ENCODE measurements around the gene SCN10A.

The SCN10A gene

GRCh38 chr3:38823186-38823585, 7.2 kb upstream of the SCN10A start:
- Mint-ChIP-seq H3K9me3 (ENCODE audit: low read depth) (no peaks in the 10 kb centered on the region), H3K36me3 (no peaks in the 10 kb centered on the region), H3K4me3 (no peak overlapping the region), H3K4me1 (ENCODE audit: low read depth) (no peaks in the 10 kb centered on the region), H3K27me3 (peaks cover 3% of the 10 kb centered on the region), H3K27ac (no peak overlapping the region)

- Mint-ChIP-seq H3K36me3 (no peaks in the 10 kb centered on the region), H3K9me3 (ENCODE audit: low read depth) (no peaks in the 10 kb centered on the region), H3K27ac (no peak overlapping the region), H3K4me3 (no peak overlapping the region), H3K4me1 (ENCODE audit: low read depth) (no peaks in the 10 kb centered on the region), H3K27me3 (peaks cover 8% of the 10 kb centered on the region)
These were observed 4.2 kb downstream of the SCN10A start for GRCh38 chr3:38811822-38812221.

GRCh38 chr3:38805765-38806386, 10.1 kb downstream of the SCN10A start:
- H3K27me3 Mint-ChIP-seq: peaks cover 12% of the 10 kb centered on the region

GRCh38 chr3:38805004-38805403, 11.0 kb downstream of the SCN10A start:
- Mint-ChIP-seq H3K27ac (no peak overlapping the region), H3K36me3 (no peaks in the 10 kb centered on the region), H3K9me3 (ENCODE audit: low read depth) (peaks cover 15% of the 10 kb centered on the region)

More at GRCh38 chr3:38805765-38806386, 10.1 kb downstream of the SCN10A start:
- Mint-ChIP-seq H3K9me3 (ENCODE audit: low read depth) (peaks cover 15% of the 10 kb centered on the region), H3K36me3 (no peaks in the 10 kb centered on the region), H3K27ac (no peak overlapping the region), H3K4me1 (ENCODE audit: low read depth) (no peaks in the 10 kb centered on the region), H3K4me3 (no peak overlapping the region)

GRCh38 chr3:38800511-38800910, 15.5 kb downstream of the SCN10A start:
- Mint-ChIP-seq H3K4me1 (ENCODE audit: low read depth) (no peaks in the 10 kb centered on the region), H3K9me3 (ENCODE audit: low read depth) (peaks cover 11% of the 10 kb centered on the region), H3K27ac (no peak overlapping the region)

More at GRCh38 chr3:38805004-38805403, 11.0 kb downstream of the SCN10A start:
- no peak overlapping the region for H3K4me3 Mint-ChIP-seq
- peaks cover 12% of the 10 kb centered on the region for H3K27me3 Mint-ChIP-seq
- no peaks in the 10 kb centered on the region for H3K4me1 Mint-ChIP-seq (ENCODE audit: low read depth)

GRCh38 chr3:38793721-38794120, 22.3 kb downstream of the SCN10A start:
- no peaks in the 10 kb centered on the region for H3K9me3 Mint-ChIP-seq (ENCODE audit: low read depth)
- no peak overlapping the region for H3K4me3 Mint-ChIP-seq
- no peak overlapping the region for H3K27ac Mint-ChIP-seq
- no peaks in the 10 kb centered on the region for H3K36me3 Mint-ChIP-seq
- H3K27me3 Mint-ChIP-seq: peaks cover 11% of the 10 kb centered on the region
- H3K4me1 Mint-ChIP-seq (ENCODE audit: low read depth): no peaks in the 10 kb centered on the region

More at GRCh38 chr3:38800511-38800910, 15.5 kb downstream of the SCN10A start:
- Mint-ChIP-seq H3K36me3 (no peaks in the 10 kb centered on the region), H3K27me3 (peaks cover 19% of the 10 kb centered on the region), H3K4me3 (no peak overlapping the region)

GRCh38 chr3:38792983-38793382, 23.0 kb downstream of the SCN10A start:
- no peak overlapping the region for H3K27ac Mint-ChIP-seq
- no peaks in the 10 kb centered on the region for H3K9me3 Mint-ChIP-seq (ENCODE audit: low read depth)

GRCh38 chr3:38782148-38782547, 33.9 kb downstream of the SCN10A start:
- Mint-ChIP-seq H3K4me1 (ENCODE audit: low read depth) (no peaks in the 10 kb centered on the region), H3K4me3 (no peak overlapping the region), H3K27ac (no peak overlapping the region), H3K36me3 (no peaks in the 10 kb centered on the region), H3K27me3 (peaks cover 11% of the 10 kb centered on the region), H3K9me3 (ENCODE audit: low read depth) (peaks cover 8% of the 10 kb centered on the region)

More at GRCh38 chr3:38792983-38793382, 23.0 kb downstream of the SCN10A start:
- Mint-ChIP-seq H3K4me3 (no peak overlapping the region), H3K27me3 (peaks cover 10% of the 10 kb centered on the region), H3K36me3 (no peaks in the 10 kb centered on the region), H3K4me1 (ENCODE audit: low read depth) (no peaks in the 10 kb centered on the region)

GRCh38 chr3:38773528-38773927, 42.5 kb downstream of the SCN10A start:
- peaks cover 21% of the 10 kb centered on the region for H3K27me3 Mint-ChIP-seq
- H3K4me3 Mint-ChIP-seq: no peak overlapping the region
- H3K9me3 Mint-ChIP-seq (ENCODE audit: low read depth): peaks cover 17% of the 10 kb centered on the region
- H3K4me1 Mint-ChIP-seq (ENCODE audit: low read depth): no peaks in the 10 kb centered on the region
- H3K36me3 Mint-ChIP-seq: peaks cover 3% of the 10 kb centered on the region
- no peak overlapping the region for H3K27ac Mint-ChIP-seq

- H3K9me3 Mint-ChIP-seq (ENCODE audit: low read depth): peaks cover 7% of the 10 kb centered on the region
These were observed 52.4 kb downstream of the SCN10A start for GRCh38 chr3:38763569-38763968.

GRCh38 chr3:38758557-38758956, 57.5 kb downstream of the SCN10A start:
- Mint-ChIP-seq H3K4me3 (no peak overlapping the region), H3K27ac (no peak overlapping the region), H3K9me3 (ENCODE audit: low read depth) (no peaks in the 10 kb centered on the region), H3K36me3 (no peaks in the 10 kb centered on the region), H3K4me1 (ENCODE audit: low read depth) (no peaks in the 10 kb centered on the region), H3K27me3 (peaks cover 2% of the 10 kb centered on the region)

More at GRCh38 chr3:38763569-38763968, 52.4 kb downstream of the SCN10A start:
- H3K4me3 Mint-ChIP-seq: no peak overlapping the region
- no peaks in the 10 kb centered on the region for H3K4me1 Mint-ChIP-seq (ENCODE audit: low read depth)
- peaks cover 7% of the 10 kb centered on the region for H3K27me3 Mint-ChIP-seq
- no peaks in the 10 kb centered on the region for H3K36me3 Mint-ChIP-seq
- no peak overlapping the region for H3K27ac Mint-ChIP-seq

- Mint-ChIP-seq H3K27ac (no peak overlapping the region), H3K27me3 (peaks cover 4% of the 10 kb centered on the region), H3K9me3 (ENCODE audit: low read depth) (no peaks in the 10 kb centered on the region), H3K4me3 (no peak overlapping the region), H3K36me3 (no peaks in the 10 kb centered on the region), H3K4me1 (ENCODE audit: low read depth) (no peaks in the 10 kb centered on the region)
These were observed 58.3 kb downstream of the SCN10A start for GRCh38 chr3:38757721-38758120.

GRCh38 chr3:38756892-38757291, 59.1 kb downstream of the SCN10A start:
- Mint-ChIP-seq H3K27me3 (peaks cover 4% of the 10 kb centered on the region), H3K9me3 (ENCODE audit: low read depth) (no peaks in the 10 kb centered on the region), H3K4me3 (no peak overlapping the region), H3K4me1 (ENCODE audit: low read depth) (no peaks in the 10 kb centered on the region), H3K27ac (no peak overlapping the region), H3K36me3 (no peaks in the 10 kb centered on the region)

- Mint-ChIP-seq H3K4me1 (ENCODE audit: low read depth) (no peaks in the 10 kb centered on the region), H3K36me3 (no peaks in the 10 kb centered on the region)
These were observed 60.9 kb downstream of the SCN10A start for GRCh38 chr3:38755130-38755529.

GRCh38 chr3:38746641-38747040, 69.4 kb downstream of the SCN10A start:
- Mint-ChIP-seq H3K36me3 (no peaks in the 10 kb centered on the region), H3K4me1 (ENCODE audit: low read depth) (peaks cover 2% of the 10 kb centered on the region), H3K27ac (no peak overlapping the region), H3K27me3 (peaks cover 7% of the 10 kb centered on the region), H3K9me3 (ENCODE audit: low read depth) (peaks cover 4% of the 10 kb centered on the region), H3K4me3 (no peak overlapping the region)

More at GRCh38 chr3:38755130-38755529, 60.9 kb downstream of the SCN10A start:
- Mint-ChIP-seq H3K4me3 (no peak overlapping the region), H3K27me3 (peaks cover 3% of the 10 kb centered on the region), H3K27ac (no peak overlapping the region), H3K9me3 (ENCODE audit: low read depth) (no peaks in the 10 kb centered on the region)

GRCh38 chr3:38743043-38743442, 73.0 kb downstream of the SCN10A start:
- Mint-ChIP-seq H3K27me3 (peaks cover 14% of the 10 kb centered on the region), H3K4me3 (no peak overlapping the region), H3K9me3 (ENCODE audit: low read depth) (peaks cover 4% of the 10 kb centered on the region), H3K36me3 (no peaks in the 10 kb centered on the region), H3K27ac (no peak overlapping the region), H3K4me1 (ENCODE audit: low read depth) (peaks cover 2% of the 10 kb centered on the region)
